SJSA1 (cell line): Measurements from ENCODE around the gene PALB2. TPM values are rescaled to one million over a fixed set of nuclear protein-coding genes. Genes with fewer than 3 reads are reported as not detected.

Experiments used
- DNase-seq, 2 experiments: peaks; one replicate each; pipeline ENCODE4 v3.0.0-alpha.2; 2015 to 2020; ENCODE audit warnings: low spot score in 2 of 2, low read depth in 1 of 2
- H3K27ac ChIP-seq: fragments of 250-450 bp; sonication (Bioruptor Pico); 2 replicates; pipeline ENCODE4 v1.5.1; 2020; ENCODE audit warnings: mild to moderate bottlenecking, moderate library complexity
- H3K27me3 ChIP-seq: fragments of 250-450 bp; sonication (Bioruptor Pico); replicated peaks from 2 replicates; pipeline ENCODE4 v1.5.1; 2020; ENCODE audit warnings: mild to moderate bottlenecking, moderate library complexity
- H3K36me3 ChIP-seq: fragments of 250-450 bp; sonication (Bioruptor Pico); 2 replicates; pipeline ENCODE4 v1.5.1; 2020; ENCODE audit warnings: mild to moderate bottlenecking
- H3K4me1 ChIP-seq: fragments of 250-450 bp; sonication (Bioruptor Pico); replicated peaks from 2 replicates; pipeline ENCODE4 v1.6.1; 2021; ENCODE audit warnings: mild to moderate bottlenecking
- H3K4me3 ChIP-seq: fragments of 250-450 bp; sonication (Bioruptor Pico); 2 replicates; pipeline ENCODE4 v1.5.1; 2020; ENCODE audit warnings: mild to moderate bottlenecking
- H3K9me3 ChIP-seq: fragments of 250-450 bp; sonication (Bioruptor Pico); replicated peaks from 2 replicates; pipeline ENCODE4 v1.5.1; 2020; ENCODE audit warnings: mild to moderate bottlenecking
- total RNA-seq: library from RNA; depleted of rRNA; stranded (reverse); fragments of >200 nt; shearing (Covaris generic); gene quantifications from 2 replicates; pipeline ENCODE4 v1.2.3, GENCODE V29; 2014; rRNA removed

The PALB2 gene
- total RNA-seq, result 9.7 and 12.4 TPM in 2 replicates

GRCh38 chr16:23640931-23641765, at the start of gene PALB2, which contains the start of gene DCTN5:
Gene PALB2, minus strand, starts transcription at chr16:23641310. Its CDS starts 153 bp downstream, at chr16:23641157.
Gene DCTN5, plus strand, starts transcription at chr16:23641466. Its CDS starts 77 bp downstream, at chr16:23641543.
- H3K36me3 ChIP-seq, result peaks cover 49% of the 10 kb centered on the region

GRCh38 chr16:23689442-23690187, 48.5 kb upstream of the PALB2 start:
- Histone ChIP-seq H3K27ac (no peak overlapping the region), H3K4me3 (no peak overlapping the region), H3K9me3 (no peaks in the 10 kb centered on the region), H3K36me3 (peaks cover 76% of the 10 kb centered on the region), H3K4me1 (no peaks in the 10 kb centered on the region), H3K27me3 (no peaks in the 10 kb centered on the region)
- no peak for DNase-seq

More at GRCh38 chr16:23640931-23641765, at the start of gene PALB2, which contains the start of gene DCTN5:
- Histone ChIP-seq H3K27me3 (no peaks in the 10 kb centered on the region), H3K9me3 (no peaks in the 10 kb centered on the region), H3K27ac (peak within 1 kb of the TSS; percentile 50), H3K4me1 (peaks cover 10% of the 10 kb centered on the region; the same call in 1 of the 2 replicates), H3K4me3 (peak within 1 kb of the TSS; percentile 74)
- peak; percentile 83 to 92 for DNase-seq

- no peaks in the 10 kb centered on the region for H3K27me3 ChIP-seq
- H3K4me1 ChIP-seq, result no peaks in the 10 kb centered on the region
- DNase-seq, result no peak
- H3K4me3 ChIP-seq, result no peak overlapping the region
- H3K36me3 ChIP-seq, result peaks cover 98% of the 10 kb centered on the region
- no peaks in the 10 kb centered on the region for H3K9me3 ChIP-seq
- H3K27ac ChIP-seq, result no peak overlapping the region
Measured at GRCh38 chr16:23687034-23687808, 46.1 kb upstream of the PALB2 start.

GRCh38 chr16:23683487-23683886, 42.4 kb upstream of the PALB2 start:
- H3K27ac ChIP-seq, result no peak overlapping the region
- DNase-seq, result no peak
- H3K9me3 ChIP-seq, result no peaks in the 10 kb centered on the region
- peaks cover 19% of the 10 kb centered on the region for H3K4me1 ChIP-seq
- H3K4me3 ChIP-seq, result no peak overlapping the region
- H3K36me3 ChIP-seq, result peaks cover 95% of the 10 kb centered on the region
- no peaks in the 10 kb centered on the region for H3K27me3 ChIP-seq

- peaks cover 82% of the 10 kb centered on the region for H3K36me3 ChIP-seq
- DNase-seq, result no peak
- H3K27me3 ChIP-seq, result no peaks in the 10 kb centered on the region
- H3K9me3 ChIP-seq, result no peaks in the 10 kb centered on the region
- no peak overlapping the region for H3K27ac ChIP-seq
- no peak overlapping the region for H3K4me3 ChIP-seq
- peaks cover 24% of the 10 kb centered on the region for H3K4me1 ChIP-seq
Measured at GRCh38 chr16:23682181-23682580, 41.1 kb upstream of the PALB2 start.

GRCh38 chr16:23679986-23680336, 38.9 kb upstream of the PALB2 start:
- no peak for DNase-seq
- peaks cover 60% of the 10 kb centered on the region for H3K36me3 ChIP-seq
- H3K27ac ChIP-seq, result no peak overlapping the region

GRCh38 chr16:23679274-23679985, 38.3 kb upstream of the PALB2 start:
- peaks cover 24% of the 10 kb centered on the region for H3K4me1 ChIP-seq
- no peaks in the 10 kb centered on the region for H3K9me3 ChIP-seq
- peak overlapping the region; percentile 69 for H3K4me3 ChIP-seq
- peak; percentile 44 to 70 for DNase-seq
- H3K27me3 ChIP-seq, result no peaks in the 10 kb centered on the region
- peak overlapping the region; percentile 50 for H3K27ac ChIP-seq
- peaks cover 62% of the 10 kb centered on the region for H3K36me3 ChIP-seq

More at GRCh38 chr16:23679986-23680336, 38.9 kb upstream of the PALB2 start:
- H3K4me1 ChIP-seq, result peaks cover 24% of the 10 kb centered on the region
- peak overlapping the region; percentile 69 for H3K4me3 ChIP-seq
- H3K27me3 ChIP-seq, result no peaks in the 10 kb centered on the region
- H3K9me3 ChIP-seq, result no peaks in the 10 kb centered on the region

GRCh38 chr16:23678430-23679273, 37.5 kb upstream of the PALB2 start, which contains the start of gene PLK1:
Gene PLK1, plus strand, starts transcription at chr16:23678889. Its CDS starts 44 bp downstream, at chr16:23678933.
- Histone ChIP-seq H3K4me3 (peak within 1 kb of the TSS; percentile 69), H3K9me3 (no peaks in the 10 kb centered on the region), H3K27ac (peak within 1 kb of the TSS; percentile 50), H3K4me1 (peaks cover 24% of the 10 kb centered on the region), H3K36me3 (peaks cover 58% of the 10 kb centered on the region), H3K27me3 (no peaks in the 10 kb centered on the region)
- DNase-seq, result peak; percentile 82 to 88

- no peak for DNase-seq
- peaks cover 53% of the 10 kb centered on the region for H3K36me3 ChIP-seq
- no peaks in the 10 kb centered on the region for H3K9me3 ChIP-seq
- no peak overlapping the region for H3K4me3 ChIP-seq
- no peaks in the 10 kb centered on the region for H3K27me3 ChIP-seq
- H3K4me1 ChIP-seq, result peaks cover 24% of the 10 kb centered on the region
- no peak overlapping the region for H3K27ac ChIP-seq
Measured at GRCh38 chr16:23676924-23677480, 35.9 kb upstream of the PALB2 start.

- no peaks in the 10 kb centered on the region for H3K9me3 ChIP-seq
- H3K27me3 ChIP-seq, result no peaks in the 10 kb centered on the region
- H3K36me3 ChIP-seq, result peaks cover 52% of the 10 kb centered on the region
- H3K4me1 ChIP-seq, result peaks cover 14% of the 10 kb centered on the region; the same call in 1 of the 2 replicates
- H3K27ac ChIP-seq, result no peak overlapping the region
- H3K4me3 ChIP-seq, result no peak overlapping the region
- DNase-seq, result no peak
Measured at GRCh38 chr16:23673971-23674614, 33.0 kb upstream of the PALB2 start.

GRCh38 chr16:23670137-23670776, 29.1 kb upstream of the PALB2 start:
- H3K9me3 ChIP-seq, result no peaks in the 10 kb centered on the region
- H3K36me3 ChIP-seq, result peaks cover 85% of the 10 kb centered on the region
- H3K4me1 ChIP-seq, result peaks cover 9% of the 10 kb centered on the region; the same call in 1 of the 2 replicates
- no peak overlapping the region for H3K27ac ChIP-seq
- DNase-seq, result peak in 1 of 2 experiments; percentile 15
- no peak overlapping the region for H3K4me3 ChIP-seq
- no peaks in the 10 kb centered on the region for H3K27me3 ChIP-seq
